Hematopoietic multipotent progenitor cell (in vitro differentiated cells): ENCODE data around the gene ARID5B. TPM values are rescaled to one million over a fixed set of nuclear protein-coding genes. Genes with fewer than 3 reads are reported as not detected.

ENCODE experiments used
- DNase-seq, 3 donors: peaks; one replicate each; pipeline ENCODE4 v3.0.0-alpha.2; 2011 to 2015; ENCODE audit warnings: low read depth in 2 of 3, low spot score in 2 of 3
- total RNA-seq: library from RNA; depleted of rRNA; stranded (reverse); fragments of >200 nt; gene quantifications from one replicate; pipeline ENCODE4 v1.2.3, GENCODE V29; 2012

Gene ARID5B
- total RNA-seq, 1 donor, result 11.3 TPM

DNA sequence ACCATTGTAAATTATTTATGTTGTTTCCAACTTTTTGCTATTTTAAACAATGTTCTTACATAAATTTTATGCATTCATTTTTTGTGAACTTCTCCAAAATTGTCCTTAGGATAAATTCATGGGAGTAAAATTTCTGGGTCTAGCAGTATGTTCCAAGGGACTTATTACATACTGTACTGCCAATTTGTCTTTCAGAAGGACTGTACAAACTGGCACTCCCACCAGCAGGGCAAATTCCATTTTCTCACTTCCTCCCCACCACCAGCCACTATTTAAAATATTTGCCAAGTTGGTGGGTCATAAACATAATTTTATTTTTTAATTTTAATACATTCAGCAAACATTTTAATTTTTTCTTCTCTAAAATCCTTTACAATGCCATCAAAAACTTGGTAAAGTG is 13.7 kb upstream of the ARID5B start:
- DNase-seq, result no peak

DNA sequence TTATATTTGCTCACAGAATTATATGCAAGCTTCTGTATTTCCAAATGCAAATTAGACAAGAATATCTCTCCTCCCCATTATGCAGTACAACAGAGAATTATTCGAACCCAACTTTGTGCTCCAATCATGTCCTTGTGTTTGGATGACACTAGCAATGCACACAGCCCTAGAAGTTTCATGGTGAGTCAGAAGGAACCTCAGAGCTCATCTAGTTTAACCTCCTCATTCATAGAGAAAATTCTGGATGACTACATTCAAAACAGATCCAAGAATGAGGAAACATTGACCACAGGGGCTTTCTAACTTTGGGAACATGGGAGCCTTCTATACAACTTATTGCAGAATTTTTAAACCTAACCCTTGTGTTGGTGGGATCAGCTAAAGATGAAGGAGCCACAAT is 12.8 kb upstream of the ARID5B start:
- DNase-seq, result no peak

DNA sequence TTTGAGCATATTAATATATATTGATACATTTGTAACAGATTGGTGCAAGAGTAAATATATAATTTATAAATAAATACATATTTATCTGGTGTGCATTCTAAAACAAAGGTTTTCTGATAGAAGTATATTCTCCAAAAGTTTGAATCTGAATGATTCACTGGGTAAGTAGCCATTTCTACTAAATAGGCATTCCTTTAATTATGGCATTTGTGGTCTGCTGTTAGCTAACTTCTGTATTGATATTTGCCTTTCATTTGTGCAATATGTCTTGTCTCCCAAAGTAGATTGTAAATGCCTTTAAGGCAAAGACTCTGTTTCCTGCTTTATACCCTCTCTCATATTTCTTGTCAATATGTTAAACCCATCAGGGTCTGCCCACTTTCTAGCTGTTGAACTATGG is 11.1 kb upstream of the ARID5B start:
- no peak for DNase-seq

DNA sequence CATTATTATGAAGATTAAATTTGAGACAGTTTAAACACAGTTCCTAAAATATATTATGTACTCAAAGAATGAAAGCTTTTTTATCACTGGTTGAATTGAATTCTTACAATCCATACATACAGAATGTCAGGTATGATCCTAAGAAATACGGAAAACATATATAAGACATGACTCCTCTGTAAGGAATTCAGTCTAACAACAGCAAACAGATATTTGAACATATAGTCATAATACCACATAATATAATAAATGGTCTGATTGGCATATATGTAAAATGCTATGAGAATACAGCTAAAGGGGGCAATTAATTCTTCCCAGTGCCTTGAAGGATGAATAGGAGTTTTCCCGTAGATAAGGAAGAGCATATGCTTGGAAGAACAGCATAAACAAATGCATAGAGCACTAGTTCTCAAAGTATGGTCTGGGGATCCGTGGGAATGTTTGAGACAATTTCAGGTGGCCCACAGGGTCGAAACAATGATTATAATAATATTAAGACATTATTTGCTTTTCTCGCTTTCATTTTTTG is 10.6 kb upstream of the ARID5B start:
- DNase-seq, result no peak

DNA sequence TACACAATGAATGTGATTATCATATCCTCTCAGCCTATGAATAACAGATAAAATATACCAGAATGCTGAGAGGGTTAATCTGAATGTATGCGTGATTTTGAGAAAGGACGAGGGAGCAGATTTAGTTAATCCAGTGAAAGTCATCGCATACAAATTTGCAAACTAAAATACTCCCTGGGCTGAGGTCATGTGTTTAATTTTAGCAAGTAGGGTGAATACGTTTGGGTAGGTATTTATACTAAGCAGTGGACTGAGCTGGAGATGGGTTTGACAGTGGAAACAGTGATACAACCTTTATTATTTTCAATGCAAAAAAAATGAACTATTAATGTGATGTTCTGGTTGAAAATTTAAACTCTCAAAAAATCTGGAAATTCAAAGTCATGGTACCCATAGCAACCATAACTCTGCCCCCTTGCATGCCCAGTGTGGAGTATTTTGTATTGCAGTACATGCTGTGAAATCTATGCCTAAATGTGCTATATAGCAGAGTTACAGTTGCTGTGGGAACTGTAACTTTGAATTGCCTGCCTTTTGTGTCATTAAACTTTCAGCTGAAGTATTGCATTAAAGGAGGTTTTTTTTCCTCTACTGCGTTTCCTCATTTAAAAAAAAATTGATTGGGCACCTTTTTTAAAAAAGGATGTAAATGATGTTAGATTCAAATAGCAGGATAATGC is 9.5 kb upstream of the ARID5B start:
- no peak for DNase-seq

GRCh38 chr10:61892961-61893360 is 8.5 kb upstream of the ARID5B start:
- DNase-seq, result no peak

DNA sequence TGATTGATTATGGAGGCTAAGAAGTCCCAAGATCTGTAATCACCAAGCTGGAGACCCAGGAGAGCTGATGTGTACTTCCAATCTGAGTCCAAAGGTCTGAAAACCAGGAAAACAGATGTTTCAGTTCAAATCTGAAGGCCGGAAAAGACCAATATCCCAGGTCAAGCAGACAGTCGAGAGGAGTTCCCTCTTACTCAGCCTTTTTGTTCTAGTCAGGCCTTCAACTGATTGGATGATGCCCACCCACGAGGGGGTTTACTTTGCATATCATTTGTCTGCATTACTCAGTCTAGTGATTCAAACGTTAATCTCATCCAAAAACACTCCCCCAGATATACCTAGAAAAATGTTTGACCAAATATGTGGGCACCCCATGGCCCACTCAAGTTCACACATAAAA is 7.4 kb upstream of the ARID5B start:
- DNase-seq, result no peak

- no peak for DNase-seq
Measured at GRCh38 chr10:61895898-61896600, 5.5 kb upstream of the ARID5B start.

- peak in 2 of 3 donors; percentile 83 to 90 for DNase-seq
Measured at GRCh38 chr10:61896854-61897661, 4.4 kb upstream of the ARID5B start.

DNA sequence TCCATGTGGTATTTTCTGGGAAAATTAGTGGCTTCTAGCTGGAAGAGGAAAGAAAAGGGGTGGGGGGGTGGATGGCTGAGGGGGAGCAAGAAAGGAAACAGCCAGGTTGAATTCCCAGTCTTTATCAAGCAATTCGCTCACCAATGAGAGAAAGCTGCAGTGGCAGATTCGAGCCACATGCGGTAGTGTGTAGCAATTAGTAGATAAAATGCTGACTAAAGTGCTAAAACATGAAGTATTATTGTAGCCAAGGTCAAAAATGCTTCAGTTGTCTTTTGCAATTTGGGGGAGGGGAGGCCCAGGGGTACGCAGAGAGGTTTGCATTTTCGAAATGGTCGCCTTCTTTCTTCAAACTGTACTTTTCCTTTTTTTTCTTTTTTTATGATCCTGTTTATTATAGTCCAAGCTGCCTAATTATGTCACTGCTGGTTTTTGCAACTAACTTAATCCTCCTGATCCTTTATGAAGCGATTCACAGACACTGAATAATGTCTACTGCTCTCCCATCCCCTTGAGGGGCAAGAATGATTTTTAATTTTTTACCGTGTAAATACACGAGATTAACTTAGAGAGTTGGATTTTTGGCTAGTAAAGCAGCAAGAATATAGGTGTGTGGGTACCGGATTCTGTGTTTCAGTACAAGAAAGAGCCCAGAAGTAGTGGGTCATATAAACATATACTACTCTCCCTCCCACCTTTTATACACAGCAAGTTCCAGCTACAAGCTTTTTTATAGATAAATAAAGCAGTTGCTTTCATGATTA is 3.6 kb upstream of the ARID5B start:
- peak in 2 of 3 donors; percentile 43 to 68 for DNase-seq

GRCh38 chr10:61898435-61898778 is 3.1 kb upstream of the ARID5B start:
- DNase-seq, result no peak

GRCh38 chr10:61899069-61899531 is 2.4 kb upstream of the ARID5B start:
- DNase-seq, result peak in 2 of 3 donors; percentile 52 to 72

GRCh38 chr10:61899663-61899996 is 1.9 kb upstream of the ARID5B start:
- peak in 1 of 3 donors; percentile 54 for DNase-seq

- DNase-seq, result peak in 2 of 3 donors; percentile 56 to 71
Measured at GRCh38 chr10:61899997-61900828, 1.3 kb upstream of the ARID5B start.

DNA sequence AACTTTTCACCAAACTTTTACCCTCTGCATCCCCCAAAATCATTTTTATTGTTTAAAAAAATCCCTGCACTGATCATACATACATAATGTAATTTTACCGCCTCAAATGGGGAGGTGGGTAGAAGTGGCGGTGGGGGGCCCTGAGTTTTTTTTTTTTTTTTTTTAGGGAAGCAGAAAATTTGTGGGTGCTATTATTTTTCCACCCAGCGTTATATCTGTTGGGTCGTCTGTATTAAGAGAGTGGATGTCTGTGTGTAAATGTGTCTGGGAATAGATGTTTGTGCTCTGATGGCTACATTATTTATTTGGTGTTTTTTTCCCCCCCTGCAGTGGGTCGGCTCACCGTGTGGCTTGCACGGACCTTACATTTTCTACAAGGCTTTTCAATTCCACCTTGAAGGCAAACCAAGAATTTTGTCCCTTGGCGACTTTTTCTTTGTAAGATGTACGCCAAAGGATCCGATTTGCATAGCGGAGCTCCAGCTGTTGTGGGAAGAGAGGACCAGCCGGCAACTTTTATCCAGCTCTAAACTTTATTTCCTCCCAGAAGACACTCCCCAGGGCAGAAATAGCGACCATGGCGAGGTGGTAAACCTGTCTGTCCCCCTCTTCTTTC is 438 bp downstream of the ARID5B start:
- peak in 1 of 3 donors; percentile 37 for DNase-seq

GRCh38 chr10:61902445-61903220 is 1.1 kb downstream of the ARID5B start:
- DNase-seq, result peak; percentile 59 to 74 (median 66)

DNA sequence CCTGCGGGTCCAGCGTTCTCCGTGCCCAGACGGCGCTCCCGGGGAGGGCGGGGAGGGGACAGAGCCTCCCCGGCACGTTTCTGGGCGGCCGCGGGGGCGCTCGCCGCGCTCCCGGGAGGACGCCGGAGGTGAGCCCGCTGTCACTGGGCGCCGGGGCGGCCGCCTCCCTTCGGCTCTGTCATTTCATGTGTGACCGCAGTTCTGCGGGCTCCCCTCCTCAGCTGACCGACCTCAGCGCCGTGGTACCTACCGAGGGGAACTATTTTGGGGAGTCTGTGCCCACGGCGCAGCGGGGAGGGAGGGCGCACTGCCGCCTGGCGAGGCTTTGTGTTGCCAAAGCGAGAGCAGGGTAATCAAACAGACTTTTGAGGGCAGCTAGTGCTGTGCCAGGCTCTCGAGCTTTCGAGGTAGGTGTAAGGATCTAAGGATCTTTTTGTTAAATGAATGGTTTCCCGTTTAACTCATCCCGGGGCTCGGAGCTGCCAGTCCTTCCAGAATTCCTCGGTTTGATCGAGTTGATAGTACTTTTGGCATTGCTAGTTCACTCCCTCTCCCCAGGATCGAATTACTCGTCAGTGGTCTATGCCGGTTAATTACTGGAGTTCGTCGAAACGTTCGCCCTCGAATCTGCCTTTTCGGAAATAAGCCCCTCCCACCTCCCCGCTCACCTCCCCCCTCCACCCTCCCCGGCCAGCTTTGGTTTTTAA is 1.9 kb downstream of the ARID5B start:
- peak; percentile 55 to 73 (median 72) for DNase-seq

GRCh38 chr10:61903928-61904344 is 2.4 kb downstream of the ARID5B start:
- no peak for DNase-seq
